HuH-7.5 (cell line): ENCODE data around the gene CDK2.
A peak's percentile ranks its signal among the peaks of the same experiment; 100 is the strongest.
"Not testable (repeated sequence)": the region's sequence is repeated elsewhere in the genome, so short reads cannot be mapped to it uniquely, and the experiment has no call there.

ENCODE experiments used
- DNase-seq: peaks from one replicate; pipeline ENCODE4 v3.0.0; 2011; ENCODE audit warnings: low spot score

The CDK2 gene

DNA sequence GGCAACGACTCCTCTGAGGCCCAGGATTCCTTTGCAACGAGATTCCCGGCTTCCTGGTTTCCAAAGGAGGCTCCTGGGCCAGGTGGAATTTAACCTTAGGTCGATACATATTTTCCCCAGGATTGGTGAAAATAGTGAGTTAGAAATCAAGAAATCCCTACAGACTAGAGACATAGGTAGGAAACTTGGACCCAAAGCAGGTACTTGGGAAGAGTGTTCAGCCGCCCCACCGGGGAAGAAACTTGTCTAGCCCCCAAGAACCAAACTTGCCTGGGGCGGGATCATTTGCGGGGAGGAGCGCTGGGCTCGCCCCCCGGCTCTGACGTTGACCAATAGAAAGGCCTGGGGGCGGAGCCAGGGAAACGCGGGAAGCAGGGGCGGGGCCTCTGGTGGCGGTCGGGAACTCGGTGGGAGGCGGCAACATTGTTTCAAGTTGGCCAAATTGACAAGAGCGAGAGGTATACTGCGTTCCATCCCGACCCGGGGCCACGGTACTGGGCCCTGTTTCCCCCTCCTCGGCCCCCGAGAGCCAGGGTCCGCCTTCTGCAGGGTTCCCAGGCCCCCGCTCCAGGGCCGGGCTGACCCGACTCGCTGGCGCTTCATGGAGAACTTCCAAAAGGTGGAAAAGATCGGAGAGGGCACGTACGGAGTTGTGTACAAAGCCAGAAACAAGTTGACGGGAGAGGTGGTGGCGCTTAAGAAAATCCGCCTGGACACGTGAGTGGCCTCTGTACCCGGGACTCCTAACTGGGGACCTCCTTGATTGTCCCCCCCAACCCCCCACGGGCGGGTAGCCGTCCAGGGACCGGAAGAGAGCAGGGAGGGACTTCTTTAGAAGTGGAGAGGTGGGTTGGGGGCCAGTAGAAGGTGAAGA lies at the start of gene CDK2:
CDK2 (plus strand) TSS at position 423 of the 874 bp plus-strand sequence; CDS start at position 602, 179 bp downstream.
- DNase-seq: peak; percentile 88

DNA sequence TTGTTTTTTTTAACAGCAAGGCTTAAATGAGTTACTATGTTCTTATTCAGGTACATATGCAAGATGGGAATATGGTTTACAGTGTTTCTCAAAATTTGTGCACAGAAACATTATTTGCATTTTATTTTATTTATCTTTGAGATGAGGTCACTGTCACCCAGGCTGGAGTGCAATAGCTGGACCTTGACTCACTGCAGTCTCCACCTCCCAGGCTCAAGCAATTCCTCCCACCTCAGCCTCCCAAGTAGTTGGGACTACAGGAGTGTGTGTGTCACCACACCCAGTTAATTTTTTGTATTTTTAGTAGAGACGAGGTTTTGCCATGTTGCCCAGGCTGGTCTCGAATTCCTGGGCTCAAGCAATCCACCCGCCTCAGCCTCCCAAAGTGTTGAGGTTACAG lies 47.6 kb upstream of the CDK2 start:
- DNase-seq: not testable (repeated sequence)

DNA sequence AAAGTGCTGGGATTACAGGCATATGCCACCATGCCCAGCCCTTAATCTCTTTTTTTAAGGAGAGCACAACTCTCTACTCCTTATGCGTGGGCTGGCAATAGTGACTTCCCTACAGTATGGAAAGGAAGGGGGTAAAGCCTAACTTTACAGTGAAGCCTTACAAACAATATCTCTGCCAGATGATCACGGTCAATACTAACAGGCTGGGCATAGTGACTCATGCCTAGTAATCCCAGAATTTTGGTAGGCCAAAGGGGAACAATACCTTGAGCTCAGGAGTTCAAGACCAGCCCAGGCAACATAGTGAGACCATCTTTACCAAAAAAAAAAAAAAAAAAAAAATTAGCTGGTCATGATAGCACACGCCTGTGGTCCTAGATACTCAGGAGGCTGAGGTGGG lies 44.5 kb upstream of the CDK2 start:
- no peak for DNase-seq

DNA sequence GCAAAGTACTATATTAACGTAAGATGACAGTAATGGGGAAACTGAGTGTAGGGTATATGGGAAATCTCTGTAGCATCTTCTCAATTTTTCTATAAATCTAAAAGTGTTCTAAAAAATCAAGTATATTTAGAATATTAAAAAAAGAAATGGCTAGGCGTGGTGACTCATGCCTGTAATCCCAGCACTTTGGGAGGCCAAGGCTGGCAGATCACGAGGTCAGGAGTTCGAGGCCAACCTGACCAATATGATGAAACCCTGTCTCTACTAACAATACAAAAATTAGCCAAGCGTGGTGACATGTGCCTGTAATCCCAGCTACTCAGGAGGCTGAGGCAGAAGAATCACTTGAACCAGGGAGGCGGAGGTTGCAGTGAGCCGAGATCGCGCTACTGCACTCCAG lies 43.0 kb upstream of the CDK2 start:
- DNase-seq: not testable (repeated sequence)

DNA sequence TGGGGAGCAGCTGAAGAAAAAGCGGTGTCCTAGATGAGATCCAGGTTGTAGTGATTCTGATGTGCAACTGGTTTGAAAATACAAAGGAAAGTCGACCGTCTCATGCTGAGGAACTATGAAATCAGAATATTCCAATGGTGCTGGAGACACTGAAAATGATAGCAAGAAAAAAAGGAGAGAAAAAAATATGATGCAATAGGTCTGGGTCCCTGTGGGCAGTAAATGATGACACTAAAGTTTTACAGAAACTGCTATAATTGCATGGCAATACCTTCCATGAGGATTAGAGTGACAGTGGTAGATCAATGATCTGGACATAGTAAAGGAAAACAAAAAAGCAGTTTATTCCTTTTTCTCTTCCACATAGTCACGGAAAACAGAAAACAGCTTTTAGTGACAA lies 41.3 kb upstream of the CDK2 start:
- DNase-seq: no peak

DNA sequence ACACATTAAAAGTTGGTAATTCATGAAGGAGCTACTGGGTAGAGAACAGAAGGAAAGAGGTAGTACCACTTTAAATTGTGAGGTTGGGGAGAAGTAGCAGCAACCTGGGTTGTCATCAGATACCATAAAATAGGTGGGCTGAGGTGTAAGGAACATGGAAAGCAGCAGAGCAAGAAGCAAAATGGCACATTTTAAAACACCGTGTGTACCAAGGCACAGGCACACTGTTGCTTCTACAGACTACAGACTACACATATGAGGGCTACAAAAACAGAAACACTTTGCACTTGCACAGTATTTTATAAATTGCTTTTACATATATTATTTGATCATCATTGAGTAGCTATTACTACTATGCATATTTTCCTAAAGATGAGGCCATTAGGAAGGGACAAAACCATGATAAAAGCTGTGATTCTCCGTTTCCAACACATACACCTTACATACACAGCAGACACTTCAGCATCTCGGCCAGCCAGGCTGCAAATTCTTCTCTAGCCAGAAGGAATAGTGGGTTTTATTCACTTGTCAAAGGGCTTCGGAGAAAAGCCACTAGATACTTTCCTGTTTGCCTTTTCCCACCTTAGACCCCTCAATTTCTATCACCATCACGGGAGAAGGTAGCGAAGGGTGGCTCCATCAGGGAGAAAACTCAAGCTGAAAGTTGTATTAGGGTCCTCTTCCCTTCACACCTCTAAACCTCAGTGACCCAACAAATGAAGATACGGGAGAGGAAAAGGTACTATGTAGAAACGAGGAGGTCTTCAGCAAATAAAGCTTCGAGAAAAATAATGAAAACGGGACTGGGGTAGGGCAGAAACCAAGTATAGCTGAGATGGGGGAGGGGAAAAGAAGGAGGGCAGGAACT lies 40.5 kb upstream of the CDK2 start:
- no peak for DNase-seq

DNA sequence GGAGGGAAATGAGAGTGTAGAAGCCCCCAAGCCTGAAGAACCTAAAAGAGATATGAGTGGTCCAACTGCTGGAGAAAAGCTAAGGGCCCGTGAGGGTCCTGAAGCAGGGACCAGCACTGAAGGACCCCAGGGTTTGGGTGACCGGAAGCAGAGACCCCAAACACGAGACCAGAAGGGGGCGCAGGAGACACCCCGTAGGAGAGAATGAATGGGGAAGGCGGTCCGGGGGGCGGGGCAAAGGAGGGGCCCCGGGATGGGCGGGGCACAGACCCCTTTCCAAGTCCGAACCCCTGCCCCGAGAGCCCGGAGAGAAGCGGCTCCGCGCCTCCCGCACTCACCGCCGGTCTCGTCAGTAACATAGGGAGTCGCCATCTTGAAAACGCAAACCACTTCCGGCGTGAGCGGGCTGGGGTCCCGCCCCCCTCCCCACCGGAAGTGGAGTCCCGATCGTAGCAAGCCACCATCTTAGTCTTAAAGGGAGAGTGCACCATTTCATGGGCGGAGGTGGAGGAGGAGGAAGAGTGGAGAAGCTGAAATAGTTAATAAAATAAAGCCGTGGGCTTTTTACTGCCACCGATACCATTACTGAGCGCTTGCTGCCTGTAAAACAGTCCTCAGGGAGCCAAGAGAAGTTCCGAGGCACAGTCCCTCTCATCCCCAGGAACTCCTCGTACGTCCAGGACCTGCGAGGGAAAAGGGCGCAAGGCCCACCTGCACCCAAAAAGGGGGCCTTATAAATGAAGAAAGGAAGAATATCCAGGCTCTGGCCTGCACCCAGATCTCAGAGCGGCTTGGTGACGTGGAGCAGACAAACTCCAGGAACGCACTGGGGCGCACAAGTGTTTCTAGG lies 39.7 kb upstream of the CDK2 start:
- DNase-seq: peak; percentile 95

DNA sequence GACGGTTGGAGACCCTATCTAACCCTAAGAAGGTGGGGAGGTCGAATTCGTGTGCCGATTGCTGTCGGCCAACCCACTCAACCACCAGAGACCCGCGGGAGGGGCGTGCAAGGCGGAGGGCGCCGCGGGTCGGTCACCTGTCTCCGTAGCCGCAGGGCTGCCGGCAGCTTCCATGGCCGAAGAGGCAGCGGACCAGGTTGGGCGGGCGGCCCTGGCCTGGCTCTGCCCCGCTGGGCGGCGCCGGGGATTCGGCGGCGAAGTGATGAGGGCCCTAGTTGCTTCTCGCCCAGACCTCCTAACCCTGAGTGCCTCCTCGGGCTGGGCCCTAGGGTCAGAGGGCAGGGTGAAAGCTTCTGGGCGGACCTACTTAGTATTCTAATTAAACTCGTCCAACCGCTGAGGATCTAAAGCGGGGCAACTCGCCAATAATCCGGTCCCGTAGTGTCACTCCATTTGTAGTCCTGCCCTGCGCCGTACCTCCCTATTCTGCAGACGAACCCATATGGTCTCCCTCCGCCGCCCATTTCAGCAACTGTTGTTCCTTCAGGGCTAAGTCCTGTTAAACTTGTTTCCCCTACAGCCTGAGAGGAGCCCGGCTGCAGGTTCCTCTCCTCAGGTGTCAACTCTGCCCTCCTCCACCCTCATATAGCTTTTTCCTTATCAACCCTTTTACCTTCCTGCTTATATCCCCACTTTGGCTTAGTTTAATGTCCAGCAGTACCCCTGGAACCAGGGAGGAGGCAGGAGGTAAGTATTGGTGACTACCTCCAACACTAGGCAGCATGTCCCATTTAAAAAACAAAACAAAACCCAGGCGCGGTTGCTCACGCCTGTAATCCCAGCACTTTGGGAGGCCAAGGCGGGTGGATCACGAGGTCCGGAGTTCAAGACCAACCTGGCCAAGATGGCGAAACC lies 38.8 kb upstream of the CDK2 start, which contains the start of gene PYM1:
PYM1 (minus strand) TSS at position 307 of the 915 bp plus-strand sequence; CDS start at position 174, 133 bp downstream.
- DNase-seq: peak; percentile 84

DNA sequence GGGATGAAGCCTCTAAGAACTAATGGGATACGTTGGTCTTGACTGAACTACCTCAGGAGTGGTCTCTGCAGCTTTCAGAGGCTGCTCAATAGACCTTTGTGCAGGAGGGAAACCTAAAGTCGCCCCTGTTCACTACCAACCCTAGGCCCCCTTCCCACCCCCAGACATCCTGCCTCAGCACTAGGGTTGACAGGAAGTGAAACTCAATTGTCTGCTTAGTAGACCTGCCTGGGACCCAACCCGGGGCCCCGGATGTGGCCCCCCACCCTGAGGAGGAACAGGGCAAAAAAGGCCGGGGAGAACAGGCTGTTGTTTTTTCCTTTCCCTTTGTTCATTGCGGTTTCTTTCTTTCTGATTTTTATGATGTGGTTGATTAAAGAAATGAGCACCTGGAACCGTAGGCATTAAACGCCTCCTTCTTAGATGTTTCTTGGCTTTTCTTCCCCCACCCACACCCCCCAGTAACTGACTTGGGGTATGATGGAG lies 37.3 kb upstream of the CDK2 start:
- no peak for DNase-seq

DNA sequence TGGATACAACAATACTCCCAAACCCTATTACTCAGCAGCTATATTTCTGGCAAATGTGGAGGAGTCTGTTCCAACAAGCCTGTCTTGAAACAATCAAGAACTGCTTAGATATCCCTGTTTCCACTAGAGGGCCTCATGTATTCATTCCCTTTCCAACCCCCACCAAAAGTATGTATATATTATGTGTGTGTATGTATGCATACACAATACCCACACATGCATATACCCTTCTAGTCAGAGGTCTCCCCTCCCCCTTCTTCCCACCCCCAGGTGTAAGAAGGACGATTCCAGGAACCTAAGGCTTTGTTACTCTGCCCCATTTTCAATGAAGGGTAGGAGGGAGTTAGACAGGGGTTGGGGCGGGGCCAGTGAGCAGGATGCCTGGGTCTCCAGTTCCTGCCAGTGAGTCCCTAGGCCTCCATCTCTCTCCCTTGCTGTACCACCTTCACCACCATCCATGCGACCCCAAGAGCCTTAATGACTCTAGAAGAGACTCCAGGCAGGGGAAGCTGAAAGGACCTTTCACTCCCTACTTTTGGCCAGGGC lies 35.8 kb upstream of the CDK2 start, which contains the start of gene DGKA:
DGKA (plus strand) TSS at position 392 of the 546 bp plus-strand sequence. CDS start 5,342 bp downstream, outside the sequence.
- peak; percentile 76 for DNase-seq

DNA sequence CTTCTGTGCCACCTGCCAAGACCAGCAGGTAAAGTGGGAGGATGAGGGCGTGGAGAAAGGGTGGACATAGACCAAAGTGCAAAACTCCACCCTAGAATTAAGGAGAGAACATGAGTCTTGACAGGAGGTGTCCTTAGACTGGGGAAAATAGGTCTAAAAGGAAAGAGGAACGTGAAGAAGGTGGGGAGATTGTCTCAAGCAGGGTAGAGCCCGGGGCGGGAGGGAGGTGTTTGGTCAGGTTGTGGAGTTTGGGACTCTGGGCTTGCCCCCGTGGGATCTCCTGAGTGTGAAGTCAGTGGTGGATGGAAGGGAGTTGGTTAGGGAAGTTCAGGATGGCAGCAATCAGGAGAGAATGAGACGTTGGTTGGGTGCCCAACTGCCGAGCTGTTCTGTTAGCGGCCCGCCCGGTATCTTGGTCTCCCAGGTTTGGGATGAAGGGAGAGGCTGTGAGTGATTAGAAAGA lies 35.3 kb upstream of the CDK2 start:
- no peak for DNase-seq

DNA sequence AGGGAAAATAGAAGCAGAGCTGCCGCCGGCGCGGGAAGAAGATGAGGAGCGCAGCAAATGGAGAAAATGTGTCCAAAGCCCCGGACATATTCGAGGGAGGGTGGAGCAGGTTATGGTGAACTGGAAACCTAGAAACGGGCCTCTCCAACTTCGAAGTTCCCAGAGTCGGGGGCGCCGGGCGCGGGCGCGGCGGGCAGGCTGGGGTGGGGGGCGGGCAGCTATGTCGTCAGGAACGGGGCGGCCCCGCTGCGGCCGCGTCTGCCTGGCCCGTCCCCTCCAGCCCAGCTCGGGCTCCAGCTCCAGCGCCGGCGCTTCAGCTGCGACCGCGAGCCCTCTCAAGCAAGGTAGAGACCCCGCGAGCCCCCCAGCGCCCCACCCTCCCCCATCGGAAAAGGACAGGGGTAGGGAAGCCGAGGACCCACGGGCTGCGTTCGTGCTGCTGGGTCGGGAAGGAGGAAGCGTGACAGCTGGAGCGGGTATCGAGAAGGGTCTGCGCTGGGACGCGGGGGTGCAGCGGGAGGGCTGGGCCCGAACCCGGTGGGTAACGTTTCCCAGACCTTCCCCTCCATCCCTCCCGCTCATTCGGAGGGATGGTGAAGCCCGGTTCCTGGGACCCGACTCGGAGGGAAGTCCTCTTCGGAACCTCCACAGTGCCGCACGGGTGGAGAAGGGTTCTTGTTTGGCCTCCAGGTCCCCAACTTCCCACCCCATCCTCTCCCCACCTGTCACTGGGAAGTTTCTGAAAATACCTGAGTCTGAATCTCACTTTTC lies 34.7 kb upstream of the CDK2 start:
- peak; percentile 68 for DNase-seq

DNA sequence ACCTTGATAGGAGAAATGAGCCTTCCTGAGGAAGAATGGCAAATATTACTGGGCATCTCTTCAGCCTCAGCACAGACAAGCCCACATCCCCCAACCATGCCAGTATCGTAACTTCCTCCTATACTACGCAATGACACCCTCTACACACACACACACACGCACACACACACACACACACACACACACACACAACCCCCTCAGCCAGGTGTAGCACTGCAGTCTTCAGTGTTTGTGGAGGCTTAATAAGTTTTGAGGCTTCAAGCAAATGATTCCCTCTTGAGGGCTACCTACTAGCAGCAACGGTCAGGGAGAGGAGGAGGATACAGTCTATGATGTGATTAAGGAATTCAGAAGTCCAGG lies 34.1 kb upstream of the CDK2 start:
- DNase-seq: peak; percentile 42

DNA sequence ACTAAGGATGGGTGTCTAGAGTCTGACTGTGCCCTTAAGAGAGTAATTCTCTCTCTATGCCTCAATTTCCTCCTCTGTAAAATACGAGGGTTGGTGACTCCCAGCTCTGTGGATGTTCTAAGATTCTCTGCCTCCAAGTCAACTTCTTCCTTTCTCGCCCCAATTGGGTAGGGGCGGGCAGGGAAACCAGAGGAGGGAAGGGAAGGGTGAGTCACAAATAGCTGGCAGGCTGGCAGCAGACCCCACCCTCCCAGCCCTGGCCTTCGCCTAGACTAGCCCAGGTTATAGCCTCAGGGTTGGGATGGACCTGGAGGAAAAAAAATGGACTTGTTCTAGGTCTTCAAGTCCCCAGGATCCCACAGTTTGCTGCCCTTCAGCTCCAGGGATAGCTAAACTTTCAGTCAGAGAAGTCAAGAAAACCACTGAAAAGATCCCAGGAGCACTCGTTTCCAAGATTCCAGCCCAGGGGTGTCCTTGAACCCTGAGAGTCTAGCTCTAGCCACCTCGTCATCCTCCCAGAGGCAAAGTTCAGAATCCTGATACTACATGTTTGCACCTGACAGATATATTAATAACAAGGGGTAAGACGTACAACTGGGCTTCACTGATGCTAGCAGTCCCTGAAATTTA lies 33.3 kb upstream of the CDK2 start:
- no peak for DNase-seq

DNA sequence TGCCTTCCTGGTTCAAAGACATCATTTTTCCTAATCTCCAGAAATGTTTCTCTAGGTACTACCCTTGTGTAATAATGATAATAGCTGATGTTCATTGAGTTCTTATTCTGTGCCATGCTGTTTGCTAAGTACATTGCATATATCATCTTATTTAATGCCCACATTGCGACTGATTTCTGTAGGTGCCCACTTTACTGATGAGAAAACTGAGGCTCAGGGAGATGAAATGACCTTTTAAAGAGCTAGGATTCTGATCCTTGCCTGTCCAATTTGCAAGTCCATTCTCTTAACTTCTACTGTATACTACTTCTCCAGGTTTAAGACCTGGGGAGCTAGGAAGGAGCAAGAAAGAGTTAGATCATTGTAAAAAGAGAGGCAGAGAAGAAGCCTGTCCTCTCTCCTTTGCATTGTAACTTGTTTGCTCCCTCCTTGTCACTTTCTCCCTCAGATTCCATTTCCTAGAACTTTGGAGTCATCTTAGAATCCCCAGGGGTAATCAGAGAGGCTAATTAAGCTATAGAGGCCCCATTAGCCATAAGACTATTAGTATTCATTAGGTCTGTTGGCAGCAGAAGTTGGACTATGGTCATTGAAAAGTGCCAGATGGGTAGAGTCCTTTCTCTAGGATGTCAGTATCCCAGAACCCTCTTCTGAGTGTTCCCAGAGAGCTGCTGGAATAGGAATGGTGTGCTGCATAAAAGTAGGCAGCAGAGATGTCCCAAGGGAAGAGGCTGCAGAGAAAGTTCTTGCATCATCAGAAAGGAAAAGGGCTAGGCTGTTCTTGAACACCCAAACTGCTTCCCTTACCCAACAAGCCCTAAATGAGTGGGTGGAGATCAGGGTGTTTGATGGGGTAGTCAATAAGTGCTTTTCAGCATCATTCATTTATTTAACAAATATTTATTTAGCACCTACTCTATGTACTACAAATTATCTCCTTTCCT lies 32.6 kb upstream of the CDK2 start:
- no peak for DNase-seq

DNA sequence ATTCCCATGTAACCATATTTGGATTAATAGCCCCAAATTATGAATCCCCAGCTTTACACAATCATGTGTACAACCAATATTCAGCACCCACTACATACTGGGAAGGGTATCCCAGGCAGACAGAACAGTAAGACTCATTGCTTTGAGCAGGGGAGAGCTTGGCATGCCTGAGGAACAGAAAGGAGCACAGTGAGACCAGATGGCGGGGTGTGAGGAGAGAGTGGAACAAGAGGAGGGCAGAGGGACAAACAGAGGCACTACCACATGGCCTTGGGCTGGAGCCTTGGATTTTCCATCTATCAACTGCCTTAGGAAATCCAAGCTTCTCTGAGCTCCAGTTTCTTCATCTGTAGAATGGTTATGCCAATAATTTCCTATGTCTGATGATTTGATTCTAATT lies 31.9 kb upstream of the CDK2 start:
- no peak for DNase-seq

DNA sequence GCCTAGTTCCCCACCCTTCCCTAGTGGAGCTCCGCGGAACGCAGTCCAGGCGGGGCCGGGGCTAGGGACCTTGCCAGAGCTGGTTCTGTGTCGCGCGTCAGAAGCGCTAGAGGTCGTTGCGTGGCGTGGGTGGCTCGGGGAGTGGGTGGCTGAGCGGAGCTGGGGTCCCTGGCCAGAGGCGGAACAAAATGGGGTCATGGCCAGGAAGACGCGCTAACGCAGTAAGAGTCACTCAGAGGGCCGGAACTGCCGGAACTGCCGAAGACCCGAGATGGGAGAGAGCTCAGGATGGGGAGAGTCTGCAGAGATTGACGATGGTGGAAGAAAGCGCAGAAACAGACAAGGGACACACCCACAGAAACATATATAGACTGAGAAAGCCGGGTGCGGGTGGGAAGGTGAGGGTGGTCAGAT lies 30.9 kb upstream of the CDK2 start:
- no peak for DNase-seq

DNA sequence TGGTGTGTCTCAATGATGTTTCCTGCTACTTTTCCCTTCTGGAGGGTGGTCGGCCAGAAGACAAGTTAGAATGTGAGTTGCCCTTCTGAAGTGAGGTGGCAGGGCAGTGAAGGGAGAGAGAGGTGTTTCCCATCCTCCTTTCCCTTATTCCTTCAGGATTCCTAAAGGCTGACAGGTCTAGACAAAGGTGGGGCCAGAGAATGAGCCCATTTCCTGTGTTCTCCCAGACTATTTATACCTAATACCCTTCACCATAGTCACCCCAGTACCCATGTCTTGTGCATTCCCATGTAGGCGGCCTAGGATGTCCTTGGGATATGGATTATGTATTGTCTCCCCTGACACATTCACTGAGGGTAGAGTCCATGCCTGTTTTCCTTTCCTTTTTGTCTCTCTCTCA lies 28.6 kb upstream of the CDK2 start:
- DNase-seq: no peak
